PFSK-1 (cell line): ENCODE results near the gene TBPL2.

Experiments
- FOXP2 ChIP-seq: optimal IDR thresholded peaks from 2 replicates; pipeline ENCODE3; 2011; ENCODE audit warnings: borderline replicate concordance, control low read depth, inconsistent platforms; ENCODE audit not compliant: insufficient read depth; ENCODE audit errors: extremely low read length, extremely low read depth
- POLR2AphosphoS5 ChIP-seq: IDR thresholded peaks from 2 replicates; pipeline ENCODE4 v1.6.1; 2012; ENCODE audit warnings: low read depth, mild to moderate bottlenecking, control low read depth, low read length, moderate library complexity
- SIN3A ChIP-seq: IDR thresholded peaks from 2 replicates; pipeline ENCODE4 v1.6.1; 2012; ENCODE audit warnings: mild to moderate bottlenecking, low read length, moderate library complexity, borderline replicate concordance; ENCODE audit not compliant: insufficient read depth
- TAF1 ChIP-seq: IDR thresholded peaks from 2 replicates; pipeline ENCODE4 v1.6.1; 2012; ENCODE audit warnings: low read length, control low read depth, borderline replicate concordance; ENCODE audit not compliant: insufficient read depth
- TF ChIP-seq, protein P1 (sequence below), 2 experiments: IDR thresholded peaks; 2 replicates each; pipeline versions ENCODE4 v1.6.1 to v1.8.0; 2011 to 2012; ENCODE audit warnings: low read depth in 2 of 2, low read length in 2 of 2, control low read depth in 1 of 2, inconsistent platforms in 1 of 2, mild to moderate bottlenecking in 1 of 2, moderate library complexity in 1 of 2; ENCODE audit not compliant: insufficient read depth in 1 of 2

Gene TBPL2

DNA sequence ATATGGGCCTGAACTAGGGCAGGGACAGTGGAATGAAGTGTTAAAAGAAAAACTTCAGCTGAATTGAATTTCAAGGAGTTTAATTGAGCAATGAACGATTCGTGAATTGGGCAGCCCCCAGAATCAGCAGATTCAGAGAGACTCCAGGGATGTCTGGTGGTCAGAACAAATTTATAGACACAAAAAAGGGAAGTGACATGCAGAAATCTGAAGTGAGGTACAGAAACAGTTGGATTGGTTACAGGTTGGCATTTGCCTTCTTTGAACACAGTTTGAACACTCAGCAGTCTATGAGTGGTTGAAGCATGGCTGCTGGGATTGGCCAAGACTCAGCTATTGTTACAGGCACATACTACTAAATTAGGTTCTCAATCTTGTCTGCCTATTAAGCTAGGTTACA lies 9.7 kb upstream of the TBPL2 start:
- no peak for TF ChIP-seq TAF1
- TF ChIP-seq, protein P1, sequence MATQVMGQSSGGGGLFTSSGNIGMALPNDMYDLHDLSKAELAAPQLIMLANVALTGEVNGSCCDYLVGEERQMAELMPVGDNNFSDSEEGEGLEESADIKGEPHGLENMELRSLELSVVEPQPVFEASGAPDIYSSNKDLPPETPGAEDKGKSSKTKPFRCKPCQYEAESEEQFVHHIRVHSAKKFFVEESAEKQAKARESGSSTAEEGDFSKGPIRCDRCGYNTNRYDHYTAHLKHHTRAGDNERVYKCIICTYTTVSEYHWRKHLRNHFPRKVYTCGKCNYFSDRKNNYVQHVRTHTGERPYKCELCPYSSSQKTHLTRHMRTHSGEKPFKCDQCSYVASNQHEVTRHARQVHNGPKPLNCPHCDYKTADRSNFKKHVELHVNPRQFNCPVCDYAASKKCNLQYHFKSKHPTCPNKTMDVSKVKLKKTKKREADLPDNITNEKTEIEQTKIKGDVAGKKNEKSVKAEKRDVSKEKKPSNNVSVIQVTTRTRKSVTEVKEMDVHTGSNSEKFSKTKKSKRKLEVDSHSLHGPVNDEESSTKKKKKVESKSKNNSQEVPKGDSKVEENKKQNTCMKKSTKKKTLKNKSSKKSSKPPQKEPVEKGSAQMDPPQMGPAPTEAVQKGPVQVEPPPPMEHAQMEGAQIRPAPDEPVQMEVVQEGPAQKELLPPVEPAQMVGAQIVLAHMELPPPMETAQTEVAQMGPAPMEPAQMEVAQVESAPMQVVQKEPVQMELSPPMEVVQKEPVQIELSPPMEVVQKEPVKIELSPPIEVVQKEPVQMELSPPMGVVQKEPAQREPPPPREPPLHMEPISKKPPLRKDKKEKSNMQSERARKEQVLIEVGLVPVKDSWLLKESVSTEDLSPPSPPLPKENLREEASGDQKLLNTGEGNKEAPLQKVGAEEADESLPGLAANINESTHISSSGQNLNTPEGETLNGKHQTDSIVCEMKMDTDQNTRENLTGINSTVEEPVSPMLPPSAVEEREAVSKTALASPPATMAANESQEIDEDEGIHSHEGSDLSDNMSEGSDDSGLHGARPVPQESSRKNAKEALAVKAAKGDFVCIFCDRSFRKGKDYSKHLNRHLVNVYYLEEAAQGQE (IDR thresholded peaks at IDR 0.05; ENCODE audit: insufficient read depth in 1 of 2, low read depth in 2 of 2, low read length in 2 of 2), result no peak
- TF ChIP-seq FOXP2, result no peak
- TF ChIP-seq POLR2AphosphoS5, result no peak
- no peak for TF ChIP-seq SIN3A

DNA sequence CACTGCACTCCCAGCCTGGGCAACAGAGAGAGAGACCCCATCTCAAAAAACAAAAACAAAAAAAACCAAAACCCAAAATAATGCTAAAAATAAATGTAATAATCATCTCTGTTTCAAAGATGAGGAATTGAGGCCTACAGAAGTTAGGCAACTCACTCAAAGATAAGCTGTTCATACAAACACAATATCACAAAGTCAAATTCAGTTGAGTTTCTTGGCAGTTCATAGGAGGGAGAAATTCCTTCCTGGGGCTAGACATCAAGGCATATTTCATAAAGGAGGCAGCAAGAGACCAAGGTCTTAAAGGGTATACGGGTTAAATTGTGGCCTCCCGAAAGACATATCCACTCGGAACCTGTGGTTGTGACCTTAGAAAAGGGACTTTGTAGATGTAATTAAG lies 8.7 kb upstream of the TBPL2 start:
- TF ChIP-seq, protein P1 (IDR thresholded peaks at IDR 0.05; ENCODE audit: insufficient read depth in 1 of 2, low read depth in 2 of 2, low read length in 2 of 2), result no peak
- TF ChIP-seq FOXP2, result no peak
- TF ChIP-seq TAF1, result no peak
- TF ChIP-seq SIN3A, result no peak
- no peak for TF ChIP-seq POLR2AphosphoS5

DNA sequence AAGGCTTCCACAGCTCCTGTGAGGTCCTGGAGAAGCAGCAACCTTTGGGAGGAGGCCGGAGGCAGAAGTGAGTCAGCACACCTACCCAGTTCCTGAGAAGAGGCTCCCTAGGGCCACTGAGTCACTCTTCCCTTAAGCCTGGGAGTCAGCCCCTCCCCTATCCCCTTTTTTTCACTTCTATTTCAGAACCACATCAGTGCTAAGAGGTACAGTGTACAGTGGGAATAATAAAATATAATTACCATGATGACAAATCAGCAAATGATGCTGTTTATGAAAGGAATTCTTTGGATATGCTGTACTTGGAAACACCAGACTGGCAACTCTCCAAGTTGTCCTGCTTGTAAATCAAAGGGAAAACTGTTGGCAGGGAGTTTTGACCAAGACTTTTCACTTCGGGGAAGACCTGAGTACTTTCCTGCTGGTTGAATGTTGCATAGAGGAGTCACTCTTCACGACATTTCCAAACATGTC lies 7.8 kb upstream of the TBPL2 start:
- TF ChIP-seq SIN3A, result no peak
- no peak for TF ChIP-seq TAF1
- TF ChIP-seq, protein P1 (IDR thresholded peaks at IDR 0.05; ENCODE audit: insufficient read depth in 1 of 2, low read depth in 2 of 2, low read length in 2 of 2), result no peak
- TF ChIP-seq POLR2AphosphoS5, result no peak
- TF ChIP-seq FOXP2, result no peak

DNA sequence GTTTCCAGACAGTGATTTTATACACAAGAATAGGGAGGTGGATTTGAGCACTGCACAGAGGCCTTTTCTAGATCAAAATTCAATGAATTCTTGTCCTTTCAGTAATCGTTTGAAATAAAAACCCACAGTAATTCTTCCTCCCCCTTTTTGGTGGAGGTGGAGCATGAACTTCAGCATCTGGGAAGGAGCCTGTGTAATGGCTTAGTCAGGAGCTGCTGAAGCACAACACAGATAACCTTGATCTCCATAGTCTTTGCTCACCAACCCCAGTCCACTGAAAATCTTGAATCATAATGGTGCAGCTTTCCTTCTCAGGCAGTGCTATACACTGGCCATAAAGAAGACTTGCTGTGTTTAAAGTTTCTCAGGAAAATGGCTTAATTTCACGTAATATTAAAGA lies 6.4 kb upstream of the TBPL2 start:
- TF ChIP-seq FOXP2, result no peak
- TF ChIP-seq, protein P1 (IDR thresholded peaks at IDR 0.05; ENCODE audit: insufficient read depth in 1 of 2, low read depth in 2 of 2, low read length in 2 of 2), result no peak
- no peak for TF ChIP-seq POLR2AphosphoS5
- no peak for TF ChIP-seq TAF1
- TF ChIP-seq SIN3A, result no peak

DNA sequence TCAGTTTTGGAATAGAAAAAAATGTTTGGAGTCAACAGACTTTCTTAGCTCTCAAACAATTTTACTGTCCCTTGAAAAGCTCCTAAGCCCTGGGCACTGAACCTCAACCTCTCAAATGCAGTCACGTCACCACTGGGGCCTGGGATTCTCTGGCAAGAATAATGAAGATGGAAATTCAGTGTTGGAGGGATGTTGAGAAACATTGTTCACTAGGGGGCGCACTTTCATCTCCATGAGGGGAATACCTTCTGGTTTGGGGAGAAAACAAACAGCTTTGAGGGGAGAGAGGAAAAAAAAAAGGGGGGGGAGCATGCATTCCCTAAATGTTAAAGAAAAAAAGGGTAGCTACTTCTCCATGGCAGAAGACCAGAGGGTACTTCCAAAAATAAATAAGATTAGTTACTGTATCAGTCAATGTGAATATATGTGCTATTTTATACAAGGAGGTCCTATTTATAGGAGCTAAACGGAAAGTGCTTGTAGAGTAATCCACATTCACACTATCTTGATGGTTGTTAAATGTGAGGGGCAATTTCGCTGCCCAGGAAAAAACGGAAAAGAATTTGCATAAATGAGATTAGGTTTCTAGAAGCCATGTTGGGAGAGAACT lies 5.8 kb upstream of the TBPL2 start:
- no peak for TF ChIP-seq POLR2AphosphoS5

DNA sequence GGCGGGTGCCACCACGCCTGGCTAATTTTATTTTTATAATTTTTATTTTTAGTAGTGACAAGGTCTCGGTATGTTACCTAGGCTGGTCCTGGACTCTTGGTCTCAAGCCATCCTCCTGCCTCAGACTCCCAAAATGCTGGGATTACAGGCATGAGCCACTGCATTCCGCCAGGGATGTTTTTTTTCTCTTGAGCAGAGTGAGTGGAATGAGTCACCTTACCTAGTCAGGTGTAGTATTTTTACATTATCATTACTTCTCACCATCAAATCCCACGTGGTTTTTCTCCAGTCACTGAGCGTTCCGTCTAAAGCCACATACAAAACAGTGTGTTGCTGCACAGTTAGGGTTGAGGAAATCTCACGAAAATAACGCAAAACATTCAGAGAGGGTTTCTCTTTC lies 870 bp upstream of the TBPL2 start:
- TF ChIP-seq, protein P1 (IDR thresholded peaks at IDR 0.05; ENCODE audit: insufficient read depth in 1 of 2, low read depth in 2 of 2, low read length in 2 of 2), result no peak
- TF ChIP-seq TAF1 (no peak), FOXP2 (no peak), SIN3A (no peak), POLR2AphosphoS5 (no peak)
